Ishikawa (cell line): ENCODE measurements around the gene DCAF17.

Source experiments
- CEBPB ChIP-seq: IDR thresholded peaks from 2 replicates; pipeline ENCODE4 v1.6.1; 2012
- CREB1 ChIP-seq: IDR thresholded peaks from 2 replicates; pipeline ENCODE4 v1.6.1; 2012; ENCODE audit warnings: low read depth
- EGR1 ChIP-seq: IDR thresholded peaks from 2 replicates; pipeline ENCODE4 v1.6.1; 2012
- EP300 ChIP-seq: IDR thresholded peaks from 2 replicates; pipeline ENCODE4 v1.6.1; 2012; ENCODE audit warnings: borderline replicate concordance
- FOXM1 ChIP-seq: IDR thresholded peaks from 2 replicates; pipeline ENCODE4 v1.6.1; 2012; ENCODE audit warnings: low read depth, borderline replicate concordance
- NFIC ChIP-seq: IDR thresholded peaks from 2 replicates; pipeline ENCODE4 v1.6.1; 2012
- RAD21 ChIP-seq: IDR thresholded peaks from 2 replicates; pipeline ENCODE4 v1.6.1; 2012; ENCODE audit warnings: low read depth
- TAF1 ChIP-seq: IDR thresholded peaks from 2 replicates; pipeline ENCODE4 v1.6.1; 2012; ENCODE audit warnings: low read depth, mild to moderate bottlenecking
- TCF12 ChIP-seq: IDR thresholded peaks from 2 replicates; pipeline ENCODE4 v1.6.1; 2012; ENCODE audit warnings: low read depth
- TEAD4 ChIP-seq: IDR thresholded peaks from 2 replicates; pipeline ENCODE4 v1.6.1; 2012
- YY1 ChIP-seq: IDR thresholded peaks from 2 replicates; pipeline ENCODE4 v1.6.1; 2012; ENCODE audit warnings: low read depth
- ZBTB7A ChIP-seq: IDR thresholded peaks from 2 replicates; pipeline ENCODE4 v1.6.1; 2012; ENCODE audit warnings: low read depth
- TF ChIP-seq, protein P1 (sequence below): IDR thresholded peaks from 2 replicates; pipeline ENCODE4 v1.6.1; 2012; ENCODE audit warnings: low read depth, mild to moderate bottlenecking
- TF ChIP-seq, protein P2 (sequence below): IDR thresholded peaks from 2 replicates; pipeline ENCODE4 v1.6.1; 2012
- TF ChIP-seq, protein P3 (sequence below): IDR thresholded peaks from 2 replicates; pipeline ENCODE4 v1.6.1; 2012

Gene DCAF17

DNA sequence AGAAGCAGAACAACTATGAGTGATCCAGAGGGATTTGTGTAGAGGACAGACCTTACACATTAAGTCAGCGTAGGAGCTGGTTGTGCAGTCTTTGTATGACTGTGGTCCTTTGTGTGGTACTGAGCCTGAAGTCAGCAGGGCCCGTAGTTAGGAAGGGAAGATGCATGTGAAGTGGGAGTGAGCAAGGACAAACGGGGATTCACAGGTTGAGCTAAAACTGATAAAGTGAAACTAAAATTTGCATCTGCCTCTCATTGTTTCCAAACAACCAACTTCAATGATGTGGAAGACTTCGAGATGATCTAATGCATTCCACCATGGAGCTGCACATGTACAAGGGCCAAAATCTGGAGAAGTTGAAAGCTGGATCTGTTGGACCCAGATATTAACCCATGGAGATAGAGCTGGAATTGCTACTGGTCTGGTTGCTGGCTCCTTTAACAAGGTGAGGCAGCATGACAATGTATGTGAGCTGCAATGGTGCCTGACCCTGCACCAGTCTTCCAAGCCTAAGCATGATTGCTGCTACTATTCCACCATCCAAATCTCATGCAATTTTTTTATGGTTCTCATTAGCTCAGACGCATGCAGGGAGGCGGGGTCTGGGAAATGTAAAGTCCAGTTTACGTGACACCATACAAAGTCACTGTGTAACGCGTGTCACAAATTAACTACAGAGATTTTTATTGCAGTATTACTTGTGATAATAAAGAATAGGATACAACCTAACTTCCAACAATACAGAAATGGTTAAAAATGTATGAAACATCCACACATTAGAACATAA is 76.1 kb downstream of the DCAF17 start:
- TF ChIP-seq TCF12 (no peak), FOXM1 (no peak), ZBTB7A (no peak)
- TF ChIP-seq, protein P1, sequence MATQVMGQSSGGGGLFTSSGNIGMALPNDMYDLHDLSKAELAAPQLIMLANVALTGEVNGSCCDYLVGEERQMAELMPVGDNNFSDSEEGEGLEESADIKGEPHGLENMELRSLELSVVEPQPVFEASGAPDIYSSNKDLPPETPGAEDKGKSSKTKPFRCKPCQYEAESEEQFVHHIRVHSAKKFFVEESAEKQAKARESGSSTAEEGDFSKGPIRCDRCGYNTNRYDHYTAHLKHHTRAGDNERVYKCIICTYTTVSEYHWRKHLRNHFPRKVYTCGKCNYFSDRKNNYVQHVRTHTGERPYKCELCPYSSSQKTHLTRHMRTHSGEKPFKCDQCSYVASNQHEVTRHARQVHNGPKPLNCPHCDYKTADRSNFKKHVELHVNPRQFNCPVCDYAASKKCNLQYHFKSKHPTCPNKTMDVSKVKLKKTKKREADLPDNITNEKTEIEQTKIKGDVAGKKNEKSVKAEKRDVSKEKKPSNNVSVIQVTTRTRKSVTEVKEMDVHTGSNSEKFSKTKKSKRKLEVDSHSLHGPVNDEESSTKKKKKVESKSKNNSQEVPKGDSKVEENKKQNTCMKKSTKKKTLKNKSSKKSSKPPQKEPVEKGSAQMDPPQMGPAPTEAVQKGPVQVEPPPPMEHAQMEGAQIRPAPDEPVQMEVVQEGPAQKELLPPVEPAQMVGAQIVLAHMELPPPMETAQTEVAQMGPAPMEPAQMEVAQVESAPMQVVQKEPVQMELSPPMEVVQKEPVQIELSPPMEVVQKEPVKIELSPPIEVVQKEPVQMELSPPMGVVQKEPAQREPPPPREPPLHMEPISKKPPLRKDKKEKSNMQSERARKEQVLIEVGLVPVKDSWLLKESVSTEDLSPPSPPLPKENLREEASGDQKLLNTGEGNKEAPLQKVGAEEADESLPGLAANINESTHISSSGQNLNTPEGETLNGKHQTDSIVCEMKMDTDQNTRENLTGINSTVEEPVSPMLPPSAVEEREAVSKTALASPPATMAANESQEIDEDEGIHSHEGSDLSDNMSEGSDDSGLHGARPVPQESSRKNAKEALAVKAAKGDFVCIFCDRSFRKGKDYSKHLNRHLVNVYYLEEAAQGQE, result no peak

DNA sequence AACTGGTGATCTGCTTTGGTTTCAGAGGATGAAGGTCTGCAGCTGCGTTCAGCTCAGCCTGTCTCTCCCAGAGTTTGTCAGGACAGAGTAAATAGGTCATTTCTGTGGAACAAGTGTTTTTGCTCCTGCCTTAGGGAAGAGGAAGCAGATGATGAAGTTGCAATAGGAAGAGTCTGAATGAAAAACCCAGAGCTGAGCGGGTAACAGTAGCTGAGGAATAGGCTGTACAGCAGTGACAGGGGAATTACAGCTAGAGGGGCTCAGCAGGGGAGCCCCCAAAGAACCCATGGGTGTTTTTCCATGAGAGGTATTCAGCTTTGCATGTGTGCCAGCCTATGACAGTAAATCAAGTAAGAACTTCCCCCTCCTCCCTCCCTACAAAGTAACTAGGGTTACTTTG is 78.0 kb downstream of the DCAF17 start:
- no peak for TF ChIP-seq FOXM1
- TF ChIP-seq, protein P1, result no peak
- TF ChIP-seq, protein P2, sequence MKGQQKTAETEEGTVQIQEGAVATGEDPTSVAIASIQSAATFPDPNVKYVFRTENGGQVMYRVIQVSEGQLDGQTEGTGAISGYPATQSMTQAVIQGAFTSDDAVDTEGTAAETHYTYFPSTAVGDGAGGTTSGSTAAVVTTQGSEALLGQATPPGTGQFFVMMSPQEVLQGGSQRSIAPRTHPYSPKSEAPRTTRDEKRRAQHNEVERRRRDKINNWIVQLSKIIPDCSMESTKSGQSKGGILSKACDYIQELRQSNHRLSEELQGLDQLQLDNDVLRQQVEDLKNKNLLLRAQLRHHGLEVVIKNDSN, result no peak
- no peak for TF ChIP-seq ZBTB7A
- no peak for TF ChIP-seq CEBPB
- no peak for TF ChIP-seq YY1
- TF ChIP-seq EP300, result no peak
- TF ChIP-seq TAF1, result no peak
- no peak for TF ChIP-seq RAD21
- no peak for TF ChIP-seq CREB1
- TF ChIP-seq TCF12, result no peak
- TF ChIP-seq NFIC, result no peak
- TF ChIP-seq, protein P3, sequence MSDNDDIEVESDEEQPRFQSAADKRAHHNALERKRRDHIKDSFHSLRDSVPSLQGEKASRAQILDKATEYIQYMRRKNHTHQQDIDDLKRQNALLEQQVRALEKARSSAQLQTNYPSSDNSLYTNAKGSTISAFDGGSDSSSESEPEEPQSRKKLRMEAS, result no peak
- TF ChIP-seq EGR1, result no peak
- no peak for TF ChIP-seq TEAD4

DNA sequence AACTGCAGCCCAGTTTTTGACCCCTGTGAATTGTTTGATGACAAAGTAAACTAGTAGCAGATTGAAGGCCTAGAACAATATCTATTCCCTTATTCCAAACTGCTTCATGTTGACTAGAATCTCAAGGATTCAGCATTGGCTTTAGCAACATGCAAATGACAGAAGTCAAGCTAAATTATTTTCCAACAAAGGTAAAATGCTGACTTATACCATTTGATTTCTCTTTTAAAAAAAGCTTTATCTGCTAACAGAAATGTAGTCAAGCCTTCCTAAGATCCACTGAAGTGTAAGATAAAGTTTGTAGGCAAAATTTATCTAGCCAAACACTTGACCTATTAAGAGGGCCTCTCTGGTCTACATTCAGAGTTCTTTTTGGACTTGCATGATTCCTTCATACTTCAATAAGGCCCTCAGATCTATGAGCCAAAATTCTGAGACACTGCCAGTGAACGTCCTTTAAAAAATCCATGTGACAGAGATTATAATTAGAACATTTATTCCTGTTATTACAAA is 78.7 kb downstream of the DCAF17 start:
- TF ChIP-seq, protein P1, result no peak
- TF ChIP-seq TCF12, result no peak
- no peak for TF ChIP-seq EP300
- TF ChIP-seq, protein P2, result no peak
- TF ChIP-seq EGR1, result no peak
- TF ChIP-seq FOXM1, result no peak
- no peak for TF ChIP-seq CEBPB

DNA sequence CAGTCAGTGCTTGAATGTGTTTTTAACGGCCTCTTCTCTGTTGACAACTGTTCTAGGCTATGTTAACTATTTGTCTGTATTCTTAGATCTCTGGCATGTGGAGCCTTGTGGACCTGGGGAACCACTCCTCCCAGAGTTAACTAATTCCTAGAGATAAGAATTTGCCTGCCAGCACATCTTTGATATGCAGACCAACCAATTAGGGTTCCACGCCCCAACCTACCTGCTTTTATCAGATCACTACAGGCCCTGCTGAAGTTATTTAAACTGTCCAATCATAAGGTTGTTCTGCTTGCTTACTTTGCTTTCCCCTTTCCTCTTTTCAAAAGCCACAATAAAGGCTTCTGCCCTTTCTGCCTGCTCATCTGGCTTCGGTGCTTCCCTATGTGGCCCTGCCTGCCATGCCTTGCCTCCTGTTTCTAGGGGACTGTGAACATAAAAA is 79.7 kb downstream of the DCAF17 start:
- TF ChIP-seq, protein P3, result no peak
- TF ChIP-seq, protein P1, result no peak
